Measurements from ENCODE around the gene VEPH1. TPM values are rescaled to one million over a fixed set of nuclear protein-coding genes. Genes with fewer than 3 reads are reported as not detected.

VEPH1 gene
- total and polyA plus RNA-seq, 3 experiments from 2014 or later: not detected

DNA sequence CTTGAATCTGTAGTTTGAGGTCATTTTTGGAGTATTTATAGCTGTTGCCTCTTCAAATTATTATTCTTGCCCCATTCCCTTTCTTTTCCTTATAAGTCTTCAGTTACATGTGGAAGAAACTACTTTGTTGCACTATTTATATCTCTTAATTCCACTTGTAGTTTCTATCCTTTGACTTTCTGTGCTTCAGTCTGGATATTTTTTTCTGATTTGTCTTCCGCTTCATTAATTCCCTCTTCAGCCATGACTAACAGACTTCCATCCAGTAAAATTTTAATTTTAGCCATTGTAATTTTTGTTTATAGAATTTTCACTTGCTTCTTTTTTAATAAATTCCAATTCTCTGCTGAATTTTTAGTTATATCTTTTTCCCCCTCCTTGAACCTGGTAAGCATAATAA is 15.7 kb upstream of the VEPH1 start:
- H3K36me3 Mint-ChIP-seq: no peaks in the 10 kb centered on the region
- CTCF ChIA-PET: no interaction called here
- Histone ChIP-seq H3K4me3 (ENCODE audit: low read length) (no peak overlapping the region), H3K27me3 (ENCODE audit: insufficient read depth, low read length, poor library complexity, severe bottlenecking) (no peaks in the 10 kb centered on the region), H3K36me3 (ENCODE audit: insufficient read depth, low read length) (no peaks in the 10 kb centered on the region), H3K4me1 (ENCODE audit: insufficient read depth, low read length) (no peaks in the 10 kb centered on the region), H3K27ac (ENCODE audit: low read depth, low read length) (no peak overlapping the region), H3K9me3 (ENCODE audit: low read length) (no peaks in the 10 kb centered on the region)
- no peak for DNase-seq
- peaks cover 0 to 3% (median 0%) of the 10 kb centered on the region in 5 donors for H3K9me3 Mint-ChIP-seq
- no peaks in the 10 kb centered on the region for H3K4me1 Mint-ChIP-seq
- no peak overlapping the region for H3K4me3 Mint-ChIP-seq
- no peaks in the 10 kb centered on the region for H3K27me3 Mint-ChIP-seq
- no peak overlapping the region for H3K27ac Mint-ChIP-seq
- POLR2A ChIA-PET: no interaction called here

DNA sequence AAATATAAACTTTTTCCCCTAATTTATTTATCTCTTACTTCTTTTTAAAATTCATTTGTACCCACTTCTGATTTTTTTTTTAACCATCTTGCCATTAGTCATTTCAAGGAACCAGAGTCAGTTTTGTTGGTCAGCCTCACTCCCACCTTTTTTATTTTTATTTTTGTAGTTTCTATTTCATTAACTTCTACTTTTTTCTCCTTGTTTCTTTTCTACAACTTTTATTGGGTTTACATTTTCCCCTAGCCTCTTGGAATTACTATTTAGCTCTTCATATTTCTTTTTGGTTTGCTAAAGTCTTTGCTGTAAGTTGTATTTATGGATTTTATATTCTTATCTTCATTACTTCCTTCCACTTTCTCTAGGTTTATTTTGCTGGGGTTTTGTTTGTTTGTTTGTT is 13.7 kb upstream of the VEPH1 start:
- H3K9me3 Mint-ChIP-seq: peaks cover 0 to 3% (median 0%) of the 10 kb centered on the region in 5 donors
- Histone ChIP-seq H3K27me3 (ENCODE audit: insufficient read depth, low read length, poor library complexity, severe bottlenecking) (no peaks in the 10 kb centered on the region), H3K27ac (ENCODE audit: low read depth, low read length) (no peak overlapping the region), H3K9me3 (ENCODE audit: low read length) (no peaks in the 10 kb centered on the region), H3K4me1 (ENCODE audit: insufficient read depth, low read length) (no peaks in the 10 kb centered on the region), H3K4me3 (ENCODE audit: low read length) (no peak overlapping the region), H3K36me3 (ENCODE audit: insufficient read depth, low read length) (no peaks in the 10 kb centered on the region)
- H3K4me1 Mint-ChIP-seq: no peaks in the 10 kb centered on the region
- POLR2A ChIA-PET: no interaction called here
- CTCF ChIA-PET: no interaction called here
- no peaks in the 10 kb centered on the region for H3K36me3 Mint-ChIP-seq
- H3K27ac Mint-ChIP-seq: no peak overlapping the region
- no peaks in the 10 kb centered on the region for H3K27me3 Mint-ChIP-seq
- DNase-seq: no peak
- no peak overlapping the region for H3K4me3 Mint-ChIP-seq

DNA sequence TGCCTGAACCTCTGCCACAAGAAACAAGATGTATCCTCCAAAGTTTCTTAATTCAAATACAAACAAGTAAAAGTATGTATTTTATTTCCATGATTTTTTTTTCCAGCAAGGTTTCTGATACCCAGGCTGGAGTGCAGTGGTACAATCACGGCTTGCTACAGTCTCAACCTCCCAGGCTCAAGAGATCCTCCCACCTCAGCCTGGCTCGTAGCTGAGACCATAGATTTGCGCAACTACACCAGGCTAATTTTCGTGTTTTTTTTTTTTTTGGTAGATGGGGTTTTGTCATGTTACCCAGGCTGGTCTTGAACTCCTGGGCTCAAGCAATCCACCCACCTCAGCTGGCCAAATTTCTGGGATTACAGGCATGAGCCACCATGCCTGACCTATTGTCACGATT is 12.2 kb upstream of the VEPH1 start:
- Mint-ChIP-seq H3K4me1 (no peaks in the 10 kb centered on the region), H3K9me3 (peaks cover 0 to 3% (median 0%) of the 10 kb centered on the region in 5 donors), H3K27ac (no peak overlapping the region), H3K4me3 (no peak overlapping the region), H3K27me3 (no peaks in the 10 kb centered on the region), H3K36me3 (no peaks in the 10 kb centered on the region)
- ChIA-PET CTCF (no interaction called here), POLR2A (no interaction called here)
- Histone ChIP-seq H3K4me3 (ENCODE audit: low read length) (no peak overlapping the region), H3K36me3 (ENCODE audit: insufficient read depth, low read length) (no peaks in the 10 kb centered on the region), H3K4me1 (ENCODE audit: insufficient read depth, low read length) (no peaks in the 10 kb centered on the region), H3K9me3 (ENCODE audit: low read length) (no peaks in the 10 kb centered on the region), H3K27ac (ENCODE audit: low read depth, low read length) (no peak overlapping the region), H3K27me3 (ENCODE audit: insufficient read depth, low read length, poor library complexity, severe bottlenecking) (no peaks in the 10 kb centered on the region)
- DNase-seq: no peak

DNA sequence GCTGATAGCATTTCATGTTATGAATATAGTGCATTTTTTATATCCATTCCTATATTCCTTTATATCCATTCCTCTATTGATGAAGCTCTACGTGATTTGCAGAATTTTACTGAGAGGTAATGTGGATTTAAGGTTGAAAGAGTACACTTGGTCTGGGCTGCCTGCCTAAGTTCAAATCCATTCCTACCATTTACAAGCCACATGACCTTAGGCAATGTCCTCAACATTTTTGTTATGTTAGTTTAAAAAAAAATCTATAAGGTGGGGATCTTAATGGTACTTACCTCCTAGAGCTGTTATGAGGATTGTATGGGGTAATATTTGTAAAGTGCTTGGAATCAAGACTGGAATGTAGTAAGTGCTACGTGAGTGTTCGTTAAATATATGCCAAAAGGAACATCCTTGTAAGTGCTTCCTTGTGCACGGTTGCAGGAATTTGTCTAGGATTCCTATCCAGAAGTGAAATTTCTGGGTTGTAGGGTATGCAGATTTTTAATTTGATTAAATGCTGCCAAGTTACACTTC is 11.2 kb upstream of the VEPH1 start:
- Histone ChIP-seq H3K27ac (ENCODE audit: low read depth, low read length) (no peak overlapping the region), H3K4me1 (ENCODE audit: insufficient read depth, low read length) (no peaks in the 10 kb centered on the region), H3K27me3 (ENCODE audit: insufficient read depth, low read length, poor library complexity, severe bottlenecking) (no peaks in the 10 kb centered on the region), H3K9me3 (ENCODE audit: low read length) (no peaks in the 10 kb centered on the region), H3K4me3 (ENCODE audit: low read length) (no peak overlapping the region), H3K36me3 (ENCODE audit: insufficient read depth, low read length) (no peaks in the 10 kb centered on the region)
- CTCF ChIA-PET: no interaction called here
- POLR2A ChIA-PET: no interaction called here
- H3K27ac Mint-ChIP-seq: no peak overlapping the region
- H3K36me3 Mint-ChIP-seq: no peaks in the 10 kb centered on the region
- peaks cover 0 to under 1% (median 0%) of the 10 kb centered on the region in 5 donors for H3K9me3 Mint-ChIP-seq
- no peak overlapping the region for H3K4me3 Mint-ChIP-seq
- no peaks in the 10 kb centered on the region for H3K27me3 Mint-ChIP-seq
- no peak for DNase-seq
- H3K4me1 Mint-ChIP-seq: no peaks in the 10 kb centered on the region

DNA sequence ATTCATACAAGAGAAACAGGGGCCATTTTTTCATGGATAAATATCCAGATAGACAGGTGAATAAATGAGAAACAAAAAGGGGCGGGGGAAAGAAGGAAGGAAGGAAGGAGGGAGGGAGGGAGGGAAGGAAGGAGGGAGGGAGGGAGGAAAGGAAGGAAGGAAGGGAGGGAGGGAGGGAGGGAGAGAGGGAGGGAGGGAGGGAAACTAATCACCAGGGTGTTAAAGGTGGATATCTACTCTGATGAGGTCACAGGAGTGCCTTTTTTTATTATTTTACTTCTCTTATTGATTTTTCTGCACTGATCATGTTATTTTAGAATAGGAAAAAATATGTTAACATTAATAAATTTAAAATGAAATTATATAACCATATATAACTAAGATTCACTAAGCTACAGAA is 10.4 kb upstream of the VEPH1 start:
- POLR2A ChIA-PET: no interaction called here
- Histone ChIP-seq H3K27me3 (ENCODE audit: insufficient read depth, low read length, poor library complexity, severe bottlenecking) (no peaks in the 10 kb centered on the region), H3K36me3 (ENCODE audit: insufficient read depth, low read length) (no peaks in the 10 kb centered on the region), H3K4me1 (ENCODE audit: insufficient read depth, low read length) (no peaks in the 10 kb centered on the region), H3K4me3 (ENCODE audit: low read length) (no peak overlapping the region), H3K9me3 (ENCODE audit: low read length) (no peaks in the 10 kb centered on the region), H3K27ac (ENCODE audit: low read depth, low read length) (no peak overlapping the region)
- Mint-ChIP-seq H3K9me3 (no peaks in the 10 kb centered on the region), H3K27me3 (no peaks in the 10 kb centered on the region), H3K27ac (no peak overlapping the region), H3K4me1 (no peaks in the 10 kb centered on the region), H3K36me3 (no peaks in the 10 kb centered on the region), H3K4me3 (no peak overlapping the region)
- CTCF ChIA-PET: no interaction called here
- no peak for DNase-seq

DNA sequence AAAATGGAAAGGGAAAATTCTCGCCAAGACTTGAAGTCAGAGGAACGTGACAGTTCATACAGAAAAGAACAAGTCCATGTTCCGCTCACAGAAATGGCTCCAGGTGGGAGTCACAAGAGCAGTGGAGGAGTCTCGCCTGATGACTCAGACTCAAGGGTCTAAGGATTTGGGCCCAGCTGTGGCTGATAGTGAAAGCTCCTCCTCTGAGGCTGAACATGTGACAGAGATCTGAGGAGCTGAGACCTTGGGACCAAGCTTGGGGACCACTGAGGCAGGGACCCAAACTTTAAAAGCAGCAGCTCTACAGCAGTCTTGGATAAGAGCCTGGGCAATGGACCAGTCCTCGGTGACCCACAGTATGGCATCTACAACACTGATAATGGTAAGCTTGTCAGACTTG is 9.3 kb upstream of the VEPH1 start:
- Mint-ChIP-seq H3K4me1 (no peaks in the 10 kb centered on the region), H3K4me3 (no peak overlapping the region), H3K27me3 (no peaks in the 10 kb centered on the region), H3K36me3 (no peaks in the 10 kb centered on the region), H3K9me3 (peaks cover 0 to 1% (median 0%) of the 10 kb centered on the region in 5 donors), H3K27ac (no peak overlapping the region)
- no peaks in the 10 kb centered on the region for H3K27me3 ChIP-seq (ENCODE audit: insufficient read depth, low read length, poor library complexity, severe bottlenecking)
- POLR2A ChIA-PET: no interaction called here
- no peak for DNase-seq
- no peak overlapping the region for H3K27ac ChIP-seq (ENCODE audit: low read depth, low read length)
- H3K9me3 ChIP-seq (ENCODE audit: low read length): no peaks in the 10 kb centered on the region
- H3K4me3 ChIP-seq (ENCODE audit: low read length): no peak overlapping the region
- H3K36me3 ChIP-seq (ENCODE audit: insufficient read depth, low read length): no peaks in the 10 kb centered on the region
- CTCF ChIA-PET: no interaction called here
- H3K4me1 ChIP-seq (ENCODE audit: insufficient read depth, low read length): no peaks in the 10 kb centered on the region

DNA sequence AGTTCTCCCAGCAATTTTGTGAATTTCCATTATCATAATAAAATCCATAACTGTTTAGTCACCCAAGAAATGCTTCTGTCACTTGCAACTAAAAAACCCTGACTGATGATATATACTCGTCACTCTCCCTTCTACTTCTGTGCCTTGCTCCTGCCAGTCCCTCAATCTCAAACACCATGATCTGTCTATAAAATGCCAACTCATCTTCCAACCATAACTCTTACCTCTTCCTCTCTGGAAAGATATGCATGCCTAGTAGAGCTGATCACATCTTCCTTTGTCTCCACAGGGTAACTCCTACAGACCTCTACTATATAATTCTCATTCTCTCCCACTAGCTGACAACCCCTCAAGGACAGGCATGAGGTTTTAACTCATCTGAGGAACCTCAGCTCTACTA is 5.2 kb upstream of the VEPH1 start:
- Mint-ChIP-seq H3K27me3 (peaks cover 3 to 4% of the 10 kb centered on the region in 2 donors), H3K4me1 (no peaks in the 10 kb centered on the region), H3K27ac (no peak overlapping the region), H3K36me3 (no peaks in the 10 kb centered on the region), H3K4me3 (no peak overlapping the region), H3K9me3 (peaks cover 0 to 5% (median 0%) of the 10 kb centered on the region in 5 donors)
- Histone ChIP-seq H3K9me3 (ENCODE audit: low read length) (no peaks in the 10 kb centered on the region), H3K4me1 (ENCODE audit: insufficient read depth, low read length) (no peaks in the 10 kb centered on the region), H3K4me3 (ENCODE audit: low read length) (no peak overlapping the region), H3K27me3 (ENCODE audit: insufficient read depth, low read length, poor library complexity, severe bottlenecking) (no peaks in the 10 kb centered on the region), H3K27ac (ENCODE audit: low read depth, low read length) (no peak overlapping the region), H3K36me3 (ENCODE audit: insufficient read depth, low read length) (no peaks in the 10 kb centered on the region)
- DNase-seq: no peak
- POLR2A ChIA-PET: no interaction called here
- CTCF ChIA-PET: no interaction called here

DNA sequence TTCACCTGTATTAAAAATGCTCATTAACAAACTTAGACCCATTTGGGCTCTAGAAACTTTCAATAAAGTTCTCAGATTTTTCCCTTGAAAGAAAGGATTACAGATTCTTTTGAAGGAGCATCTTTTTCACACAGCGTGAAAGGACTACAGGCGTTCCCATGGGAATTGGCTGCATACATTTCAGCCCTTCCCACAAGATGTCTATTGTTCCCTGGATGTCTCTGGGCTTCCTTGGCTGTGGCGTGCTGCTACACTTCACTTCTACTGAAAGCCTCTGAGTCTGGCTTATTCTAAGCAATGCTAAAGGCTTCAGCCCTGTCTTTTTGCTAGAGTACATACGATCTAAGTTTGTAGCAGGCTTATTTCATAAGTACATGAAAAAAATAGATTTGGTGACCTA is 1.4 kb downstream of the VEPH1 start:
- H3K4me3 Mint-ChIP-seq: no peak overlapping the region
- H3K9me3 Mint-ChIP-seq: peaks cover 0 to 5% (median 0%) of the 10 kb centered on the region in 5 donors
- peaks cover 0 to 16% (median 7%) of the 10 kb centered on the region in 3 donors for H3K4me1 Mint-ChIP-seq
- DNase-seq: no peak
- Histone ChIP-seq H3K9me3 (ENCODE audit: low read length) (no peaks in the 10 kb centered on the region), H3K4me1 (ENCODE audit: insufficient read depth, low read length) (no peaks in the 10 kb centered on the region), H3K4me3 (ENCODE audit: low read length) (no peak overlapping the region), H3K27ac (ENCODE audit: low read depth, low read length) (no peak overlapping the region), H3K36me3 (ENCODE audit: insufficient read depth, low read length) (no peaks in the 10 kb centered on the region), H3K27me3 (ENCODE audit: insufficient read depth, low read length, poor library complexity, severe bottlenecking) (no peaks in the 10 kb centered on the region)
- no peak overlapping the region for H3K27ac Mint-ChIP-seq
- ChIA-PET POLR2A (no interaction called here), CTCF (no interaction called here)
- H3K36me3 Mint-ChIP-seq: no peaks in the 10 kb centered on the region
- peaks cover 23 to 39% of the 10 kb centered on the region in 2 donors for H3K27me3 Mint-ChIP-seq

DNA sequence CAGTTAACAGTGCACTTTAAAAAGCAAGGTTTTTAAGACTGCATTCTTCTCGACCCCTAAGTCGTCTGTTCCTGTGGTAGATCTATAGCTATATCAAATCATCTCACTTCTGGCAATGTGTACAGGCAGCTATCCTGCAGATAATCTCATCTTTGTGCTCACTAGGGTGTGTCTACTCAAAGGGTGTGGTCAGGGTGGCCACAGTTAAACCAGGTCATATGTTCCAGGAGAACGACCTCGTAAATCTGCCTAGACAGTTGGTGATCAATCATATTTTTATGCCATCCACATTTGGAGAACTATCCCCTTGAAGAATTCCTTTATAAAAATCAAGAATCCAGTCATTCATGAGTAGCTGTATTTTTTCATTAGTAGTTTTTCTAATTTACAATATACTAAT is 3.0 kb downstream of the VEPH1 start:
- Histone ChIP-seq H3K36me3 (ENCODE audit: insufficient read depth, low read length) (no peaks in the 10 kb centered on the region), H3K27me3 (ENCODE audit: insufficient read depth, low read length, poor library complexity, severe bottlenecking) (no peaks in the 10 kb centered on the region), H3K4me1 (ENCODE audit: insufficient read depth, low read length) (no peaks in the 10 kb centered on the region), H3K27ac (ENCODE audit: low read depth, low read length) (no peak overlapping the region), H3K4me3 (ENCODE audit: low read length) (no peak overlapping the region), H3K9me3 (ENCODE audit: low read length) (no peaks in the 10 kb centered on the region)
- Mint-ChIP-seq H3K27me3 (peaks cover 23 to 39% of the 10 kb centered on the region in 2 donors), H3K27ac (no peak overlapping the region), H3K36me3 (no peaks in the 10 kb centered on the region), H3K9me3 (no peaks in the 10 kb centered on the region), H3K4me3 (no peak overlapping the region), H3K4me1 (peaks cover 0 to 16% (median 7%) of the 10 kb centered on the region in 3 donors)
- CTCF ChIA-PET: no interaction called here
- no peak for DNase-seq
- POLR2A ChIA-PET: no interaction called here

Data from CD8-positive, alpha-beta memory T cell (primary cell).